ENCODE data around the gene CYP26C1. TPM values are rescaled to one million over a fixed set of nuclear protein-coding genes. Genes with fewer than 3 reads are reported as not detected.

CYP26C1 gene
- total and polyA plus RNA-seq, 9 donors: 0.09 to 0.12 TPM; not detected in 7

DNA sequence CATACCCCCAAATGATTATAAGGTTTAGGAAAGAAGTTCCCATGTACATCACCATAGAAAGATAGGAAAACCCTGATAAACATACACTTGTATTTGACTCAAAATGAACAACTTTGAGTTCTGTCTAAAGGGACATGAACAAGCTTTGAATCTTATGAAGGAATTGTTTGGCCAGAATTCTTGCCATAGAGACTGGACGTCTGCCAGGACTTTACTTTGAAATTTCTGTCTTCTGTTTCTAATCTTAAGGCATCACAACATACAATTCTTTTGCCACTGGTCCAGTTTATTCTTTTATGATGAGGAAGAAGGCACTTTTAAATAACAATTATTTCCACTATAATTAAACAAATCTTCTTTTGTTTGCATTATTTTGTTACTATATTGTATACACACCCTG is 26.2 kb upstream of the CYP26C1 start:
- Histone ChIP-seq H3K9me3 (replicated peaks; ENCODE audit: control insufficient read depth, low read depth, low read length) (no peaks in the 10 kb centered on the region), H3K27ac (ENCODE audit: low read length) (no peak overlapping the region), H3K4me3 (ENCODE audit: low read length) (no peak overlapping the region), H3K4me1 (ENCODE audit: control insufficient read depth, insufficient read depth, low read length) (peaks cover 2% of the 10 kb centered on the region), H3K27me3 (ENCODE audit: control insufficient read depth, insufficient read depth, low read length) (no peaks in the 10 kb centered on the region), H3K36me3 (ENCODE audit: control insufficient read depth, insufficient read depth, low read length) (no peaks in the 10 kb centered on the region)
- WGBS (ENCODE audit: insufficient coverage): no CpG with 5 or more reads among the region's 1 CpG
- peak; percentile 25 for DNase-seq

DNA sequence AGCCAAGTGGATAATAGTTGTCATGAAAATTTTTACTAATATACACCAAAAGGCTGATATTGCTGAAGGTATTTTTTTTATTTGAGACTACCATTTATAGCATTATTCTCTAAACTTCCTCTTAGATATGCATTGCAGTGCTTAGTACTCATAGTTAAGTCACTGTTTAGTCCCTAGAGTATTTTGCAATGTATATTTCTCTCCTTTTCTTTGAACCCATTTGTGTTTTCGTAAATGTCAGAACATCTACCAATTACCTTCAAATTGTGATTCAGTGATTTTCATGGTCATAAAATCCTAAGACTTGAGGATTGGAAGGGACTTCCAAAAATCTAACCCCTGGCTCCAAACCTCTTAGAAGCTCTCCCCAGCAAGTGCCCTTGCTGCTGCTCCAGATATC is 21.5 kb upstream of the CYP26C1 start:
- Histone ChIP-seq H3K36me3 (ENCODE audit: control insufficient read depth, insufficient read depth, low read length) (no peaks in the 10 kb centered on the region), H3K4me1 (ENCODE audit: control insufficient read depth, insufficient read depth, low read length) (no peaks in the 10 kb centered on the region), H3K4me3 (ENCODE audit: low read length) (no peak overlapping the region), H3K9me3 (replicated peaks; ENCODE audit: control insufficient read depth, low read depth, low read length) (no peaks in the 10 kb centered on the region), H3K27ac (ENCODE audit: low read length) (no peak overlapping the region), H3K27me3 (ENCODE audit: control insufficient read depth, insufficient read depth, low read length) (no peaks in the 10 kb centered on the region)
- DNase-seq: no peak
- no CpG with 5 or more reads among the region's 1 CpG for WGBS (ENCODE audit: insufficient coverage)

DNA sequence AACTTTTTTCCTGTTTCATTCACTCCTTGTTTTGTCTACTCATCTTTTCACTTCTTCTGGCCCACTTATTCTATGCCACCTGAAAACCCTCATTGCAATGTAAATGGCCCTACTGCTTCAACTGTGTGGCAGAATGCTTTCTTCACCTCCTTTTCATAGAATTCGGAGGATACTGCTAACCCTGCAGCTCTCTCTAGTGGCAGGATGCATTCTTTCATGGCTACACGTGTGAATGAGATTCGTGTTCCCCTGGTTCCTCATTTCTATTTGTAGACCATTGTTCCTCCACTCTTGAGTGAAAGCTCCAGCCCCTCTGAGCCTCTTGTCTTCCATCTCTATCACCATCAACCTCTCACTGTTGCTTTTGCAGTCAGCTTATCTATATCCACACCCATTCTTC is 20.9 kb upstream of the CYP26C1 start:
- H3K27ac ChIP-seq (ENCODE audit: low read length): no peak overlapping the region
- peak; percentile 27 for DNase-seq
- WGBS (ENCODE audit: insufficient coverage): 10% methylated on average over 3 of the region's 3 CpGs
- H3K4me1 ChIP-seq (ENCODE audit: control insufficient read depth, insufficient read depth, low read length): no peaks in the 10 kb centered on the region
- no peaks in the 10 kb centered on the region for H3K9me3 ChIP-seq (replicated peaks; ENCODE audit: control insufficient read depth, low read depth, low read length)
- H3K4me3 ChIP-seq (ENCODE audit: low read length): no peak overlapping the region
- no peaks in the 10 kb centered on the region for H3K27me3 ChIP-seq (ENCODE audit: control insufficient read depth, insufficient read depth, low read length)
- no peaks in the 10 kb centered on the region for H3K36me3 ChIP-seq (ENCODE audit: control insufficient read depth, insufficient read depth, low read length)

DNA sequence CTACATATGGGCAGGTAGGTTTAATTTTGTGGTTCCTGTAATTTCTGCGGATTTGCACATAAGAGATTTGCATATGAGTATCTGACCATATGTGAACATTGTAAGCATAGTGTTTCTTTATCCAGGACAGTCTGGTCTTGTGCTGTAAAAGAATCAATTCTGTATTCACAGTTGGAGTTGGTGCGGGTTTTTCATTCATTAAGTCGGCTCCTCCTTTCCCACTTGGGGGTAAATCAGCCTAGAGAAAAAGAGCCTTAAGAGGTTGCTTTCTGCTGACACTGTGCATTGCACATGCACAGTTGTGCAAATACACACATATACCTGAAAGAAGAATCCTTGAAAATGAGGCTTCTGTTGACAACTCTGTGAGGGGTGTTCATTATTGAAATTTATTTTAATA is 6.1 kb upstream of the CYP26C1 start:
- no CpG with 5 or more reads among the region's 3 CpGs for WGBS (ENCODE audit: insufficient coverage)
- peaks cover 3% of the 10 kb centered on the region for H3K27me3 ChIP-seq (ENCODE audit: control insufficient read depth, insufficient read depth, low read length)
- H3K4me3 ChIP-seq (ENCODE audit: low read length): no peak overlapping the region
- H3K27ac ChIP-seq (ENCODE audit: low read length): no peak overlapping the region
- H3K36me3 ChIP-seq (ENCODE audit: control insufficient read depth, insufficient read depth, low read length): peaks cover 1% of the 10 kb centered on the region
- H3K4me1 ChIP-seq (ENCODE audit: control insufficient read depth, insufficient read depth, low read length): no peaks in the 10 kb centered on the region
- no peak for DNase-seq
- no peaks in the 10 kb centered on the region for H3K9me3 ChIP-seq (replicated peaks; ENCODE audit: control insufficient read depth, low read depth, low read length)

- H3K4me1 ChIP-seq (ENCODE audit: control insufficient read depth, insufficient read depth, low read length): peaks cover 21% of the 10 kb centered on the region
- H3K9me3 ChIP-seq (replicated peaks; ENCODE audit: control insufficient read depth, low read depth, low read length): no peaks in the 10 kb centered on the region
- peaks cover 6% of the 10 kb centered on the region for H3K36me3 ChIP-seq (ENCODE audit: control insufficient read depth, insufficient read depth, low read length)
- H3K4me3 ChIP-seq (ENCODE audit: low read length): no peak overlapping the region
- 93% methylated on average over 2 of the region's 3 CpGs for WGBS (ENCODE audit: insufficient coverage)
- DNase-seq: no peak
- H3K27ac ChIP-seq (ENCODE audit: low read length): no peak overlapping the region
- peaks cover 39% of the 10 kb centered on the region for H3K27me3 ChIP-seq (ENCODE audit: control insufficient read depth, insufficient read depth, low read length)
These were observed 2.5 kb upstream of the CYP26C1 start for GRCh38 chr10:93058139-93058538.

GRCh38 chr10:93060887-93061593 is 442 bp downstream of the CYP26C1 start:
- Histone ChIP-seq H3K4me1 (ENCODE audit: control insufficient read depth, insufficient read depth, low read length) (peaks cover 24% of the 10 kb centered on the region), H3K27ac (ENCODE audit: low read length) (no peak overlapping the region), H3K27me3 (ENCODE audit: control insufficient read depth, insufficient read depth, low read length) (peaks cover 68% of the 10 kb centered on the region), H3K4me3 (ENCODE audit: low read length) (no peak overlapping the region), H3K36me3 (ENCODE audit: control insufficient read depth, insufficient read depth, low read length) (peaks cover 6% of the 10 kb centered on the region), H3K9me3 (replicated peaks; ENCODE audit: control insufficient read depth, low read depth, low read length) (no peaks in the 10 kb centered on the region)
- 3% methylated on average over 45 of the region's 45 CpGs for WGBS (ENCODE audit: insufficient coverage)
- DNase-seq: no peak

GRCh38 chr10:93061594-93062513 is 1.3 kb downstream of the CYP26C1 start:
- H3K9me3 ChIP-seq (replicated peaks; ENCODE audit: control insufficient read depth, low read depth, low read length): no peaks in the 10 kb centered on the region
- no peak overlapping the region for H3K27ac ChIP-seq (ENCODE audit: low read length)
- H3K4me1 ChIP-seq (ENCODE audit: control insufficient read depth, insufficient read depth, low read length): peaks cover 24% of the 10 kb centered on the region
- WGBS (ENCODE audit: insufficient coverage): 1% methylated on average over 47 of the region's 57 CpGs
- DNase-seq: no peak
- H3K27me3 ChIP-seq (ENCODE audit: control insufficient read depth, insufficient read depth, low read length): peaks cover 76% of the 10 kb centered on the region
- H3K36me3 ChIP-seq (ENCODE audit: control insufficient read depth, insufficient read depth, low read length): peaks cover 6% of the 10 kb centered on the region
- no peak overlapping the region for H3K4me3 ChIP-seq (ENCODE audit: low read length)

- Histone ChIP-seq H3K4me1 (ENCODE audit: control insufficient read depth, insufficient read depth, low read length) (peaks cover 24% of the 10 kb centered on the region), H3K27me3 (ENCODE audit: control insufficient read depth, insufficient read depth, low read length) (peaks cover 84% of the 10 kb centered on the region), H3K9me3 (replicated peaks; ENCODE audit: control insufficient read depth, low read depth, low read length) (no peaks in the 10 kb centered on the region), H3K4me3 (ENCODE audit: low read length) (no peak overlapping the region), H3K36me3 (ENCODE audit: control insufficient read depth, insufficient read depth, low read length) (peaks cover 6% of the 10 kb centered on the region), H3K27ac (ENCODE audit: low read length) (no peak overlapping the region)
- DNase-seq: peak; percentile 36
- under 1% methylated on average over 62 of the region's 68 CpGs for WGBS (ENCODE audit: insufficient coverage)
These were observed 2.0 kb downstream of the CYP26C1 start for GRCh38 chr10:93062514-93063143.

- Histone ChIP-seq H3K4me1 (ENCODE audit: control insufficient read depth, insufficient read depth, low read length) (peaks cover 28% of the 10 kb centered on the region), H3K27ac (ENCODE audit: low read length) (no peak overlapping the region), H3K27me3 (ENCODE audit: control insufficient read depth, insufficient read depth, low read length) (peaks cover 91% of the 10 kb centered on the region), H3K9me3 (replicated peaks; ENCODE audit: control insufficient read depth, low read depth, low read length) (no peaks in the 10 kb centered on the region), H3K36me3 (ENCODE audit: control insufficient read depth, insufficient read depth, low read length) (peaks cover 6% of the 10 kb centered on the region), H3K4me3 (ENCODE audit: low read length) (no peak overlapping the region)
- 5% methylated on average over 40 of the region's 43 CpGs for WGBS (ENCODE audit: insufficient coverage)
- DNase-seq: no peak
These were observed 2.8 kb downstream of the CYP26C1 start for GRCh38 chr10:93063144-93063976.

All from muscle of leg (tissue), 11 donors.